DOHH2 (cell line): ENCODE results near the gene EEIG2.

Source experiments
- H3F3A ChIP-seq: fragments of 200-600 bp; sonication (generic), shearing (Covaris generic); 2 replicates; pipeline ENCODE4 v1.6.0; 2016; ENCODE audit warnings: antibody characterized with exemption, mild to moderate bottlenecking; ENCODE audit not compliant: control insufficient read depth, insufficient read depth
- H3K27ac ChIP-seq: fragments of 200-600 bp; sonication (generic); 2 replicates; pipeline ENCODE4 v1.5.1; 2014; ENCODE audit warnings: low read depth, mild to moderate bottlenecking, low read length, moderate library complexity
- H3K27me3 ChIP-seq: fragments of 200-600 bp; sonication (generic); 2 replicates; pipeline ENCODE4 v1.6.1; 2014; ENCODE audit warnings: mild to moderate bottlenecking, low read length, mixed read lengths; ENCODE audit not compliant: control insufficient read depth
- H3K36me3 ChIP-seq: fragments of 200-600 bp; sonication (generic); 2 replicates; pipeline ENCODE4 v1.6.1; 2014; ENCODE audit warnings: mild to moderate bottlenecking, low read length, moderate library complexity, mixed read lengths; ENCODE audit not compliant: control insufficient read depth
- H3K4me1 ChIP-seq: fragments of 200-600 bp; sonication (generic); 2 replicates; pipeline ENCODE4 v1.6.1; 2014; ENCODE audit warnings: mild to moderate bottlenecking, low read length, mixed read lengths; ENCODE audit not compliant: control insufficient read depth
- H3K4me2 ChIP-seq: fragments of 200-600 bp; sonication (generic); 2 replicates; pipeline ENCODE4 v1.6.0; 2014; ENCODE audit warnings: mild to moderate bottlenecking, low read length, moderate library complexity
- H3K4me3 ChIP-seq: fragments of 200-600 bp; sonication (generic); 2 replicates; pipeline ENCODE4 v1.5.1; 2014; ENCODE audit warnings: mild to moderate bottlenecking, low read length, mixed read lengths
- H3K79me2 ChIP-seq: fragments of 200-600 bp; sonication (generic); 2 replicates; pipeline ENCODE4 v1.6.1; 2014; ENCODE audit warnings: mild to moderate bottlenecking, low read length, mixed read lengths; ENCODE audit not compliant: control insufficient read depth
- H3K9me2 ChIP-seq: fragments of 200-600 bp; sonication (generic); replicated peaks from 2 replicates; pipeline ENCODE4 v1.6.1; 2014; ENCODE audit warnings: mild to moderate bottlenecking, low read length, mixed read lengths; ENCODE audit not compliant: control insufficient read depth
- H3K9me3 ChIP-seq: fragments of 200-600 bp; sonication (generic); 2 replicates; pipeline ENCODE4 v1.6.1; 2014; ENCODE audit warnings: antibody characterized with exemption, low read length, mixed read lengths; ENCODE audit not compliant: control insufficient read depth, insufficient read depth
- H4K20me1 ChIP-seq: fragments of 200-600 bp; sonication (generic); 2 replicates; pipeline ENCODE4 v1.6.0; 2014; ENCODE audit warnings: low read depth, mild to moderate bottlenecking, antibody characterized with exemption, low read length, moderate library complexity; ENCODE audit not compliant: control insufficient read depth, insufficient read depth
- CTCF ChIP-seq: fragments of 200-600 bp; sonication (generic); IDR thresholded peaks from one replicate; pipeline ENCODE4 v1.5.1; 2014; ENCODE audit warnings: antibody characterized with exemption, mild to moderate bottlenecking, low read depth, low read length; ENCODE audit not compliant: poor library complexity, severe bottlenecking
- EZH2phosphoT487 ChIP-seq: fragments of 200-600 bp; sonication (generic); IDR thresholded peaks from 2 replicates; pipeline ENCODE4 v1.6.1; 2017; ENCODE audit warnings: borderline replicate concordance, mild to moderate bottlenecking, antibody characterized with exemption, low read length, moderate library complexity, mixed read lengths

The EEIG2 gene

GRCh38 chr1:108592030-108592759, 32.3 kb downstream of the EEIG2 start:
- TF ChIP-seq EZH2phosphoT487 (no peak), CTCF (no peak)
- Histone ChIP-seq H3K4me1 (peaks cover 5% of the 10 kb centered on the region), H3K27me3 (no peaks in the 10 kb centered on the region), H3K9me2 (no peaks in the 10 kb centered on the region), H3K9me3 (no peaks in the 10 kb centered on the region), H3K79me2 (peaks cover 24% of the 10 kb centered on the region), H3K36me3 (no peaks in the 10 kb centered on the region), H4K20me1 (0 out of 2 replicates have a peak, but pooled peaks cover 3% of the 10 kb centered on the region), H3F3A (no peaks in the 10 kb centered on the region), H3K4me3 (no peak overlapping the region), H3K27ac (no peak overlapping the region), H3K4me2 (no peak overlapping the region)

GRCh38 chr1:108593448-108593847, 33.5 kb downstream of the EEIG2 start:
- H3K4me2 ChIP-seq, result no peak overlapping the region
- H3K79me2 ChIP-seq, result peaks cover 17% of the 10 kb centered on the region
- 0 out of 2 replicates have a peak, but pooled peaks cover 3% of the 10 kb centered on the region for H4K20me1 ChIP-seq

GRCh38 chr1:108595507-108595906, 35.6 kb downstream of the EEIG2 start:
- H3K4me3 ChIP-seq, result no peak overlapping the region
- H3K27me3 ChIP-seq, result no peaks in the 10 kb centered on the region

More at GRCh38 chr1:108593448-108593847, 33.5 kb downstream of the EEIG2 start:
- no peaks in the 10 kb centered on the region for H3K9me2 ChIP-seq
- H3K4me3 ChIP-seq, result no peak overlapping the region
- no peak overlapping the region for H3K27ac ChIP-seq
- no peak for TF ChIP-seq CTCF
- TF ChIP-seq EZH2phosphoT487, result no peak
- H3F3A ChIP-seq, result no peaks in the 10 kb centered on the region
- H3K4me1 ChIP-seq, result peaks cover 5% of the 10 kb centered on the region
- H3K36me3 ChIP-seq, result no peaks in the 10 kb centered on the region
- no peaks in the 10 kb centered on the region for H3K27me3 ChIP-seq
- no peaks in the 10 kb centered on the region for H3K9me3 ChIP-seq

More at GRCh38 chr1:108595507-108595906, 35.6 kb downstream of the EEIG2 start:
- TF ChIP-seq EZH2phosphoT487 (no peak), CTCF (no peak)
- H3K4me1 ChIP-seq, result peaks cover 5% of the 10 kb centered on the region
- H4K20me1 ChIP-seq, result 0 out of 2 replicates have a peak, but pooled peaks cover 3% of the 10 kb centered on the region
- no peaks in the 10 kb centered on the region for H3F3A ChIP-seq
- H3K79me2 ChIP-seq, result peaks cover 7% of the 10 kb centered on the region
- no peak overlapping the region for H3K27ac ChIP-seq
- H3K9me2 ChIP-seq, result no peaks in the 10 kb centered on the region
- no peak overlapping the region for H3K4me2 ChIP-seq
- no peaks in the 10 kb centered on the region for H3K36me3 ChIP-seq
- H3K9me3 ChIP-seq, result no peaks in the 10 kb centered on the region
